Natural killer cell (primary cell): Measurements from ENCODE around the gene ACSL6. TPM values are rescaled to one million over a fixed set of nuclear protein-coding genes. Genes with fewer than 3 reads are reported as not detected.
A peak's percentile ranks its signal among the peaks of the same experiment; 100 is the strongest.

ENCODE experiments used
- ATAC-seq, 3 donors: fragments of 150-1000 bp in 2 of 3; fragments of 200-7000 bp in 1 of 3; cut with Tn5 transposase; 1 replicate in 1 of 3; 2 replicates in 2 of 3; pipeline ENCODE4 v1.10.0; 2021; ENCODE audit warnings: mild to moderate bottlenecking in 2 of 3, moderate library complexity in 2 of 3
- DNase-seq, 2 donors: peaks; one replicate each; pipeline versions ENCODE4 v3.0.0 to v3.0.0-alpha.2; 2013 to 2021; ENCODE audit warnings: mixed read lengths in 1 of 2
- H3K27ac ChIP-seq: one replicate; pipeline ENCODE4 v1.5.1; 2013; ENCODE audit warnings: mild to moderate bottlenecking, low read length
- H3K27me3 ChIP-seq: one replicate; pipeline ENCODE4 v1.6.1; 2013; ENCODE audit warnings: low read length; ENCODE audit not compliant: control insufficient read depth, insufficient read depth
- H3K36me3 ChIP-seq: one replicate; pipeline ENCODE4 v1.6.1; 2013; ENCODE audit warnings: low read length; ENCODE audit not compliant: control insufficient read depth, insufficient read depth
- H3K4me1 ChIP-seq: one replicate; pipeline ENCODE4 v1.6.1; 2013; ENCODE audit warnings: low read length; ENCODE audit not compliant: control insufficient read depth, insufficient read depth
- H3K4me3 ChIP-seq: one replicate; pipeline ENCODE4 v1.5.1; 2013; ENCODE audit warnings: low read length
- H3K9me3 ChIP-seq: one replicate; pipeline ENCODE4 v1.6.1; 2013; ENCODE audit warnings: low read length; ENCODE audit not compliant: control insufficient read depth, insufficient read depth
- H3K27ac Mint-ChIP-seq, 2 donors: one replicate each; pipeline ENCODE4 v1.8.0; 2022; ENCODE audit warnings: mild to moderate bottlenecking in 2 of 2, mixed read lengths in 2 of 2, moderate library complexity in 1 of 2
- H3K27me3 Mint-ChIP-seq, 2 donors: one replicate each; pipeline ENCODE4 v1.8.0; 2022; ENCODE audit warnings: low read depth in 2 of 2, mixed read lengths in 2 of 2
- H3K36me3 Mint-ChIP-seq: one replicate; pipeline ENCODE4 v1.8.0; 2022; ENCODE audit warnings: mixed read lengths
- H3K4me1 Mint-ChIP-seq, 2 donors: one replicate each; pipeline ENCODE4 v1.8.0; 2022; ENCODE audit warnings: mixed read lengths in 2 of 2
- H3K4me3 Mint-ChIP-seq: one replicate; pipeline ENCODE4 v1.8.0; 2022; ENCODE audit warnings: mild to moderate bottlenecking, moderate library complexity, mixed read lengths
- H3K9me3 Mint-ChIP-seq, 2 donors: one replicate each; pipeline ENCODE4 v1.8.0; 2022; ENCODE audit warnings: mixed read lengths in 2 of 2
- CTCF ChIP-seq: fragments of 200-600 bp; IDR thresholded peaks from one replicate; pipeline ENCODE4 v1.8.0; 2022; ENCODE audit warnings: antibody characterized with exemption
- whole genome bisulfite sequencing: methylation state at CpG from one replicate; pipeline ENCODE4 v1.1.7; 2013; ENCODE audit warnings: missing lambda C conversion rate; ENCODE audit not compliant: insufficient coverage; 5-methylcytosine and 5-hydroxymethylcytosine counted together
- intact Hi-C: fragments of 100-400 bp; cut with micrococcal nuclease; formaldehyde crosslinking; loops from one replicate; pipeline ENCODE4 v1.14.2; 2022
- total RNA-seq, 4 donors: library from RNA; stranded (reverse); fragments of 120-200 nt in 1 of 4; gene quantifications; one replicate each; pipeline versions ENCODE4 v1.2.3 to v1.2.4, GENCODE V29; 2013 to 2022

Gene ACSL6
- total RNA-seq, 3 donors from 2014 or later (not counting 1 experiment from before 2014, with no cell fraction given), result 2.1 to 2.2 (median 2.2) TPM

- H3K36me3 ChIP-seq, result no peaks in the 10 kb centered on the region
- H3K27ac ChIP-seq, result no peak overlapping the region
- intact Hi-C loops, result loop anchor here (5.0 kb wide), 2 partner anchors 215 to 375 kb away; partner anchors contain the start of genes FNIP1 and RAPGEF6
- H3K9me3 Mint-ChIP-seq, result no peaks in the 10 kb centered on the region
- peak overlapping the region; percentile 50 for H3K4me3 Mint-ChIP-seq
- H3K4me3 ChIP-seq, result no peak overlapping the region
- ATAC-seq (no peak), DNase-seq (peak; percentile 22 to 37)
- H3K27ac Mint-ChIP-seq, result peak overlapping the region in 1 of 2 donors; percentile 58
- H3K4me1 Mint-ChIP-seq, result peaks cover 21 to 39% of the 10 kb centered on the region in 2 donors
- 50% methylated on average over 6 of the region's 7 CpGs for WGBS
- peaks cover 26% of the 10 kb centered on the region for H3K27me3 ChIP-seq
- peaks cover 36% of the 10 kb centered on the region for H3K4me1 ChIP-seq
- no peaks in the 10 kb centered on the region for H3K9me3 ChIP-seq
- H3K27me3 Mint-ChIP-seq, result peaks cover 41 to 42% of the 10 kb centered on the region in 2 donors
- no peak for TF ChIP-seq CTCF
- no peaks in the 10 kb centered on the region for H3K36me3 Mint-ChIP-seq
Measured at GRCh38 chr5:132012371-132013005, 1.0 kb upstream of the ACSL6 start.

- H3K27ac ChIP-seq, result no peak overlapping the region
- Mint-ChIP-seq H3K4me1 (peaks cover 20 to 37% of the 10 kb centered on the region in 2 donors), H3K27ac (peak overlapping the region in 1 of 2 donors; percentile 71), H3K36me3 (no peaks in the 10 kb centered on the region), H3K27me3 (peaks cover 31 to 38% of the 10 kb centered on the region in 2 donors), H3K9me3 (no peaks in the 10 kb centered on the region), H3K4me3 (peak overlapping the region; percentile 82)
- TF ChIP-seq CTCF, result no peak
- no peaks in the 10 kb centered on the region for H3K36me3 ChIP-seq
- H3K27me3 ChIP-seq, result peaks cover 26% of the 10 kb centered on the region
- peak in 2 of 3 donors; percentile 2 to 3 for ATAC-seq
- DNase-seq, result no peak
- 15% methylated on average over 46 of the region's 46 CpGs for WGBS
- peak overlapping the region; percentile 38 for H3K4me3 ChIP-seq
- H3K9me3 ChIP-seq, result no peaks in the 10 kb centered on the region
- H3K4me1 ChIP-seq, result peaks cover 29% of the 10 kb centered on the region
- intact Hi-C loops, result loop anchor here (5.0 kb wide), 2 partner anchors 214 to 374 kb away; partner anchors contain the start of genes FNIP1 and RAPGEF6
Measured at GRCh38 chr5:132010989-132011621, 353 bp downstream of the ACSL6 start.

- Histone ChIP-seq H3K27ac (no peak overlapping the region), H3K36me3 (no peaks in the 10 kb centered on the region), H3K4me3 (no peak overlapping the region), H3K27me3 (peaks cover 26% of the 10 kb centered on the region), H3K9me3 (no peaks in the 10 kb centered on the region), H3K4me1 (peaks cover 29% of the 10 kb centered on the region)
- H3K36me3 Mint-ChIP-seq, result no peaks in the 10 kb centered on the region
- DNase-seq, result no peak
- 60% methylated on average over 6 of the region's 6 CpGs for WGBS
- TF ChIP-seq CTCF, result no peak
- H3K4me1 Mint-ChIP-seq, result peaks cover 20 to 37% of the 10 kb centered on the region in 2 donors
- intact Hi-C loops, result loop anchor here (5.0 kb wide), 2 partner anchors 213 to 373 kb away; partner anchors contain the start of genes FNIP1 and RAPGEF6
- no peaks in the 10 kb centered on the region for H3K9me3 Mint-ChIP-seq
- peaks cover 27 to 34% of the 10 kb centered on the region in 2 donors for H3K27me3 Mint-ChIP-seq
- no peak for ATAC-seq
- peak overlapping the region; percentile 82 for H3K4me3 Mint-ChIP-seq
- H3K27ac Mint-ChIP-seq, result peak overlapping the region in 1 of 2 donors; percentile 71
Measured at GRCh38 chr5:132010645-132010988, 841 bp downstream of the ACSL6 start.
